ENCODE measurements around the gene CEACAM7. TPM values are rescaled to one million over a fixed set of nuclear protein-coding genes. Genes with fewer than 3 reads are reported as not detected.

CEACAM7 gene
- total RNA-seq, 1 donor from 2014 or later, result 3.4 TPM

- no peaks in the 10 kb centered on the region for H3K9me3 ChIP-seq
- H3K27me3 ChIP-seq, result no peaks in the 10 kb centered on the region
- peak in 1 of 2 donors; percentile 67 for DNase-seq (ENCODE audit: extremely low spot score in 2 of 2)
- intact Hi-C loops (cut with DNase I), result no loop called here
- H3K4me1 ChIP-seq, result no peaks in the 10 kb centered on the region
- no peaks in the 10 kb centered on the region for H3K36me3 ChIP-seq
- TF ChIP-seq POLR2AphosphoS5 (IDR thresholded peaks at IDR 0.05; ENCODE audit: insufficient read depth in 1 of 2, low read depth in 1 of 2) (no peak), POLR2A (IDR thresholded peaks at IDR 0.05) (no peak)
- TF ChIP-seq, protein P1, sequence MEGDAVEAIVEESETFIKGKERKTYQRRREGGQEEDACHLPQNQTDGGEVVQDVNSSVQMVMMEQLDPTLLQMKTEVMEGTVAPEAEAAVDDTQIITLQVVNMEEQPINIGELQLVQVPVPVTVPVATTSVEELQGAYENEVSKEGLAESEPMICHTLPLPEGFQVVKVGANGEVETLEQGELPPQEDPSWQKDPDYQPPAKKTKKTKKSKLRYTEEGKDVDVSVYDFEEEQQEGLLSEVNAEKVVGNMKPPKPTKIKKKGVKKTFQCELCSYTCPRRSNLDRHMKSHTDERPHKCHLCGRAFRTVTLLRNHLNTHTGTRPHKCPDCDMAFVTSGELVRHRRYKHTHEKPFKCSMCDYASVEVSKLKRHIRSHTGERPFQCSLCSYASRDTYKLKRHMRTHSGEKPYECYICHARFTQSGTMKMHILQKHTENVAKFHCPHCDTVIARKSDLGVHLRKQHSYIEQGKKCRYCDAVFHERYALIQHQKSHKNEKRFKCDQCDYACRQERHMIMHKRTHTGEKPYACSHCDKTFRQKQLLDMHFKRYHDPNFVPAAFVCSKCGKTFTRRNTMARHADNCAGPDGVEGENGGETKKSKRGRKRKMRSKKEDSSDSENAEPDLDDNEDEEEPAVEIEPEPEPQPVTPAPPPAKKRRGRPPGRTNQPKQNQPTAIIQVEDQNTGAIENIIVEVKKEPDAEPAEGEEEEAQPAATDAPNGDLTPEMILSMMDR (IDR thresholded peaks at IDR 0.05), result no peak
- H3K4me3 ChIP-seq, result no peak overlapping the region
- no peak overlapping the region for H3K27ac ChIP-seq
These were observed 59.9 kb downstream of the CEACAM7 start for GRCh38 chr19:41627966-41628675.

- Histone ChIP-seq H3K27ac (no peak within 1 kb of the TSS), H3K4me3 (no peak within 1 kb of the TSS), H3K27me3 (no peaks in the 10 kb centered on the region), H3K4me1 (no peaks in the 10 kb centered on the region), H3K9me3 (no peaks in the 10 kb centered on the region), H3K36me3 (no peaks in the 10 kb centered on the region)
- TF ChIP-seq POLR2AphosphoS5 (IDR thresholded peaks at IDR 0.05; ENCODE audit: insufficient read depth in 1 of 2, low read depth in 1 of 2), result no peak
- TF ChIP-seq, protein P1 (IDR thresholded peaks at IDR 0.05), result no peak
- no peak for TF ChIP-seq POLR2A (IDR thresholded peaks at IDR 0.05)
- intact Hi-C loops (cut with DNase I), result no loop called here
- DNase-seq (ENCODE audit: extremely low spot score in 2 of 2), result peak in 1 of 2 donors; percentile 47
These were observed 61.2 kb downstream of the CEACAM7 start, which contains the start of gene CEACAM4 for GRCh38 chr19:41626877-41627276. Gene CEACAM4, minus strand, starts transcription at chr19:41627074. Its CDS starts 111 bp downstream, at chr19:41626963.

GRCh38 chr19:41626278-41626677 lies 61.8 kb downstream of the CEACAM7 start:
- Histone ChIP-seq H3K27me3 (no peaks in the 10 kb centered on the region), H3K9me3 (no peaks in the 10 kb centered on the region), H3K36me3 (no peaks in the 10 kb centered on the region), H3K4me1 (no peaks in the 10 kb centered on the region), H3K27ac (no peak overlapping the region), H3K4me3 (no peak overlapping the region)
- TF ChIP-seq POLR2A (IDR thresholded peaks at IDR 0.05) (no peak), POLR2AphosphoS5 (IDR thresholded peaks at IDR 0.05; ENCODE audit: insufficient read depth in 1 of 2, low read depth in 1 of 2) (no peak)
- TF ChIP-seq, protein P1 (IDR thresholded peaks at IDR 0.05), result no peak
- intact Hi-C loops (cut with DNase I), result no loop called here
- DNase-seq (ENCODE audit: extremely low spot score in 2 of 2), result peak in 1 of 2 donors; percentile 11

- H3K4me3 ChIP-seq, result no peak overlapping the region
- no peak overlapping the region for H3K27ac ChIP-seq
- no peaks in the 10 kb centered on the region for H3K36me3 ChIP-seq
- DNase-seq (ENCODE audit: extremely low spot score in 2 of 2), result peak in 1 of 2 donors; percentile 62
- TF ChIP-seq, protein P1 (IDR thresholded peaks at IDR 0.05), result no peak
- TF ChIP-seq POLR2A (IDR thresholded peaks at IDR 0.05), result no peak
- TF ChIP-seq POLR2AphosphoS5 (IDR thresholded peaks at IDR 0.05; ENCODE audit: insufficient read depth in 1 of 2, low read depth in 1 of 2), result no peak
- intact Hi-C loops (cut with DNase I), result no loop called here
- H3K9me3 ChIP-seq, result no peaks in the 10 kb centered on the region
- H3K4me1 ChIP-seq, result no peaks in the 10 kb centered on the region
- no peaks in the 10 kb centered on the region for H3K27me3 ChIP-seq
These were observed 63.1 kb downstream of the CEACAM7 start for GRCh38 chr19:41624937-41625336.

DNA sequence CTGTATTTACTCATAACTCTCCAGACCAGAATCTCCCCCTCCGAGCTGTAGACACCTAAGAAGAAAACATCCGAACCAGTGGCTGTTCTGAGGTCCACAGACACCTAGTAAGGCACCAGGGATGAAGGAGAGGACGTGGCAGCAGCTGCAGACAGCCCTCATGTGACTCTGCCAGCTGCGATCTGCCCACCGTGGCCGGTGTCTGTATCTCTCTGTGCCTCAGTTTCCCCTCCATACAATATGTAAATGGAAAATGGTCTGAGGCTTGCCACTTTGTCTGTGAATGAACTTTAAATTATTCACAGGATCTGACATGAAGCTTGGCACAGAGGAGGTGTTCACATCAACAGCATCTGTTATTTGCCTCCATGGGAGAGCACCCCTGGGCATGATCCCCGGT lies 63.6 kb downstream of the CEACAM7 start:
- intact Hi-C loops (cut with DNase I), result no loop called here
- H3K27ac ChIP-seq, result no peak overlapping the region
- no peaks in the 10 kb centered on the region for H3K36me3 ChIP-seq
- no peaks in the 10 kb centered on the region for H3K4me1 ChIP-seq
- peak in 1 of 2 donors; percentile 37 for DNase-seq (ENCODE audit: extremely low spot score in 2 of 2)
- H3K27me3 ChIP-seq, result no peaks in the 10 kb centered on the region
- H3K9me3 ChIP-seq, result no peaks in the 10 kb centered on the region
- no peak overlapping the region for H3K4me3 ChIP-seq
- TF ChIP-seq, protein P1 (IDR thresholded peaks at IDR 0.05), result no peak
- TF ChIP-seq POLR2A (IDR thresholded peaks at IDR 0.05) (no peak), POLR2AphosphoS5 (IDR thresholded peaks at IDR 0.05; ENCODE audit: insufficient read depth in 1 of 2, low read depth in 1 of 2) (no peak)

All from vagina (tissue), 2 donors.